Frontal cortex (tissue), 4 donors: ENCODE data around the gene MCL1. TPM values are rescaled to one million over a fixed set of nuclear protein-coding genes. Genes with fewer than 3 reads are reported as not detected.

Source experiments
- DNase-seq, 2 donors: peaks; one replicate each; pipeline ENCODE4 v3.0.0; 2012; ENCODE audit warnings: low spot score in 2 of 2
- FAIRE-seq: peaks from 2 replicates; lab custom pipeline; 2012; peaks lifted over from hg19 to GRCh38; lab: Jason Lieb, UNC
- total RNA-seq: library from RNA; depleted of rRNA; stranded (reverse); fragments of >200 nt; gene quantifications from one replicate; pipeline ENCODE4 v1.2.3, GENCODE V29; 2014
- donor health status: control.
- donor health status: control.
- donor health status: control.

Gene MCL1
- total RNA-seq, 1 donor from 2014 or later: 110 TPM

- DNase-seq: no peak
- FAIRE-seq: no peak
Measured at GRCh38 chr1:150548324-150548631, 31.1 kb downstream of the MCL1 start.

GRCh38 chr1:150546294-150546937 is 33.0 kb downstream of the MCL1 start:
- DNase-seq: no peak
- FAIRE-seq: no peak

- FAIRE-seq (no peak), DNase-seq (no peak)
Measured at GRCh38 chr1:150545486-150546032, 33.9 kb downstream of the MCL1 start.

GRCh38 chr1:150544204-150544603 is 35.2 kb downstream of the MCL1 start:
- DNase-seq (no peak), FAIRE-seq (no peak)

GRCh38 chr1:150543500-150544143 is 35.8 kb downstream of the MCL1 start:
- no peak for FAIRE-seq
- DNase-seq: no peak

GRCh38 chr1:150537732-150538684 is 41.4 kb downstream of the MCL1 start:
- DNase-seq: no peak

GRCh38 chr1:150536836-150537731 is 42.3 kb downstream of the MCL1 start:
- DNase-seq: no peak
- no peak for FAIRE-seq

More at GRCh38 chr1:150537732-150538684, 41.4 kb downstream of the MCL1 start:
- no peak for FAIRE-seq

GRCh38 chr1:150535511-150536287 is 43.7 kb downstream of the MCL1 start:
- no peak for DNase-seq
- FAIRE-seq: no peak

GRCh38 chr1:150534002-150534401 is 45.4 kb downstream of the MCL1 start:
- DNase-seq: no peak
- no peak for FAIRE-seq

GRCh38 chr1:150532860-150533259 is 46.5 kb downstream of the MCL1 start:
- no peak for FAIRE-seq
- DNase-seq: no peak

- no peak for FAIRE-seq
- DNase-seq: no peak
Measured at GRCh38 chr1:150530491-150531159, 48.8 kb downstream of the MCL1 start.

- FAIRE-seq: no peak
- no peak for DNase-seq
Measured at GRCh38 chr1:150529017-150529416, 50.4 kb downstream of the MCL1 start.

GRCh38 chr1:150528196-150528595 is 51.2 kb downstream of the MCL1 start:
- DNase-seq (no peak), FAIRE-seq (no peak)

- no peak for DNase-seq
- no peak for FAIRE-seq
Measured at GRCh38 chr1:150525348-150525747, 54.1 kb downstream of the MCL1 start.
